ENCODE results near the gene NMBR.
A peak's percentile ranks its signal among the peaks of the same experiment; 100 is the strongest.
"Not testable (repeated sequence)": the region's sequence is repeated elsewhere in the genome, so short reads cannot be mapped to it uniquely, and the experiment has no call there.

NMBR gene

DNA sequence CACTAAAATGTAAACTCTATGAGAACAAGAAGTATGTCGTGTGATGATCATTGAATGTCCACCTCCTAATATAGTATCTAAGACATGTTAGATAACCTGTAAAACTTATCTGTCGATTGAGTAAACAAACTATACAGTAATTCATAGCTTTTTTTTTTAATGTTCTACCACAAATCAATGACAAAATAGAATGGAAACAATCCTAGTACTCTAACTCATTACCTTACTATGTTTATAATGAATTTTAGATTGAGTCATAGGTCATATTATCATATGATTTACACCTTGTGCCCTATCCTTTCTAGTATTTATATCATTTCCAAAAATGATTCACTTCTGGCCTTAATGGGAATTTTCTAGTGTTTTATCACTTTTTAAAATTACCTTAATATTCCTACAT is 6.3 kb upstream of the NMBR start:
- DNase-seq, result no peak

DNA sequence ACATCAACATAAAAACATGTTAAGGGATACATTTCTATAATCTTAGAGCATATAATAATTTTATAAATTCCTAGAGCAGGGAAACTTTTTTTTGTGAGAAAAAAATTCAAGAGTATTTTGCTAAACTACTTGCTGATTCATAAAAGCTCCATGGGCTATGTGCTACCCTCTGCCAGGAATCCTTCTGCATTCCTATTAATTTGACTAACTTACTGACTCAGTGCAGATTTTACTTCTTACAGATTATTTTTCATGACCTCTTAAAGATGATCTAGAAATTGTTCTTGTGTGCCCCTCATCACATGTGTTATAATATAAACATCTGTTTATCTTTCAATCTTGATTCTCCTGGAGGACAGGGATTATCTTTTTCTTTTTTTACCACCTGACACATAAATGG is 5.8 kb upstream of the NMBR start:
- no peak for DNase-seq

DNA sequence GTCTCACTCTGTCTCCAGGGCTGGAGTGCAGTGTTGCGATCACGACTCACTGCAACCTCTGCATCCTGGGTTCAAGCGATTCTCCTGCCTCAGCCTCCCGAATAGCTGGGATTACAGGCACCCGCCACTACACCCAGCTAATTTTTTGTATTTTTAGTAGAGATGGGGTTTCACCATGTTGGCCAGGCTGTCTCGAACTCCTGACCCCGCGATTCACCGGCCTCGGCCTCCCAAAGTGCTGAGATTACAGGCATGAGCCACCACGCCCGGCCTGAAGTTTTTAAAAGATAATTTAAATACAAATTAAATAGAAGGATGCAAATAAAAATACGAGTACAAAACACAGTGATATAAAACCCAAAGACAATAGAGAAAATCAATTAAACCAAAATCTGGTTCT is 5.4 kb downstream of the NMBR start:
- DNase-seq, result not testable (repeated sequence)

DNA sequence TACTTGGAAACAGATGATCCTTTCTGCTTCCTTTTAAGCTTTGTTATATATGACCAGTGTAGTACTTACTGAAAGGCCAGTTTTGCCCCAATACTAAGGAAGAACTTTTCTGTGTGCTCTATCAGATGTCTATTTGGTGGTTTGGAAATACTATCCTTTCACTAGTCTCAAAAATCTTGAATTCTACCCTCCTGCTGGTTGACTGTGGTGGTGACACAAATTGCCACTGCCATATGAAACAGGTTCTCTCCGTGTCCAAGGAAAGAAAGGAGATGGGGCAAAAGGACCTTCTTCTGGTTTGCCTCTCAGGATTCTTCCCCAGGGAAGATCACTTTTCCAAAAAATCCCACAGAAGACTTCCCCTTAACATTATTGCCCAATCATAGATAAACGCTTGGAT is 8.0 kb downstream of the NMBR start:
- DNase-seq, result no peak

DNA sequence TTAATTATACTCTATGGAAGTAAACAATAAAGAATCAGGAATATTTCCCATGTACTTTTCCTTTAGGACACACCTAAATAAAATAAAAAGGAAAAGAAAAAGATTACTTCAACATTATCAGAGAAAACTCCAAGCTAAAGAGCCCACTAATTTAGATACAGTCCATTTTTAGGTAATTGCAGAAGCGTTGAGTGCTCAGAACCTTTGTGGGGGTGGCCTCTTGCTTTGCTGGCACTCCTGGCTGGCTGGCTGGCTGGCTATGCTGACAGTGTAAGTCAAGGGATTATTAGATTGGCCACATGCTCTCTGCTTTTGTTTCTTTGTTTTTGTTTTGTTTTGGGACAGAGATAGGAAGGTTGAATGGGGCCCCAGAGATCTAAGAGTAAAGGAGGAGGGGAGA is 14.3 kb downstream of the NMBR start, which contains the start of gene GJE1:
GJE1 (plus strand) TSS at position 301 of the 400 bp plus-strand sequence. CDS start 234 bp downstream, outside the sequence.
- no peak for DNase-seq

DNA sequence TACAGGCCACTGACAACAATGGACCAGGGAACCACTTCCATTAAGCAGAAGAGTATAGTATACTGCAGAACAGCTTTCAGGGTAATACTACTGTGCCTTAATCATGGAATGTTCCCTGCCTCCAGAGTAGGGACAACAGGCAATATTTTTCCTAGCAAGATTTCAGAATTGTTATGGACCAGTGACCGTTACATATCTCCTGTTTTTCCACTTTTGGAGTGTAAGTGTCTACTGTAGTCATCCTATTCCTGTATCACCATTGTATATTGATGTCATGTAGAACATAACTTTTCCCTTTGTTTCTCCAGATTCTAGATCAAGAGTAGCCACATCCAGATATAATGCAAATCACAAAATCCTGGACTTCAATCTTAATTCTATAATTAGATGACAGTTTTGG is 16.1 kb downstream of the NMBR start:
- DNase-seq, result no peak

DNA sequence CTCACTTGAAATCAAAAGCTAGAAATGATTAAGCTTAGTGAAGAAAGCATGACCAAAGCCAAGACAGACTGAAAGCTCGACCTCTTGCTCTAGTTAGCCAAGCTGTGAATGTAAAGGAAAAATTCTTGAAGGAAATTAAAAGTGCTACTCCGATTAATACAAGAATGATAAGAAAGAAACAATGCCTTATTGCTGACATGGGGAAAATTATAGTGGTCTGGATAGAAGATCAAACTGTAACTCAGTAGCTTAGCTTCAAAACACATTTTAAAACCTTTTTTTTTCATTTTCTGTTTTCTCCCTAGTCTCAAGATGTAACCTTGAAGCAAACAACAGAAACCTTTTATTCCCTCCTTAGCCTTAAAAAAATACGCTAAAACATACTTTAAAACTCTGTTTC is 25.6 kb downstream of the NMBR start:
- no peak for DNase-seq

DNA sequence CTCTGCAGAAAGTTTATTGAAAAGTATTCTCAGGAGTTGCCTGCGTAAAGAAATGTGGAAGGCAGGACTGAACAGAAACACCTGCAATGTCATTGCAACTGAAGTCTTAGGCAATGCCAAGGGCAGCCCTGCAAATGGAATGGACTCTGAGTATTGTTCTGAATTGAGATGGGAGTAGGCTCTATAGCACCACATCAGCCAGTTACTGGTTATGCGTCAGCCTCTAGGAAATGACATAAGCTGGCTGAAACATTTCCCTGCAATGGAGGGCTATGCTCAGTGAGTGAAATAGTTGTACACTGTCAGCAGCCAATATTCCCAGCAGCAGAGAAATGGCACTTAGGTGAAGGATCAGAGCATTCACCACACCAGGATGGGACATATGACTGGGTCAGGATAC is 28.0 kb downstream of the NMBR start:
- no peak for DNase-seq

DNA sequence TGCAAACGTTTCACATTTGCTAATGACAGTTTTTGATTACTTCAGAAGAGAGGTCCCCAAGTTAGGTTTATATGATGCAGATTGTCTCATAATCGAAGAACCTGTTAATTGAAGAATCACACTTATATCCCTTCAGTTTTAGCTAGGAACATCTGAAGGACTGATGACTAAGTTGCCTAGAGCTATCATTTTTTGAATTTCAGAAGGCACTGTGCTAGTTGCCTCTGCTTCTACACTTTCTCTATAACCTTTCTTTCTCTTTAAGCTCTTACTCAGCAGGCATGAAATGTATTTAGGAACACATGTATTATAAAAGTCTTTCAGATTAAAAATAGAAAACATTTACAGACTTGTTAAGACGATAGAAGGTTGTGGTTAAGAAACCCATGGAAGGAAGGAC is 28.6 kb downstream of the NMBR start:
- DNase-seq, result no peak

DNA sequence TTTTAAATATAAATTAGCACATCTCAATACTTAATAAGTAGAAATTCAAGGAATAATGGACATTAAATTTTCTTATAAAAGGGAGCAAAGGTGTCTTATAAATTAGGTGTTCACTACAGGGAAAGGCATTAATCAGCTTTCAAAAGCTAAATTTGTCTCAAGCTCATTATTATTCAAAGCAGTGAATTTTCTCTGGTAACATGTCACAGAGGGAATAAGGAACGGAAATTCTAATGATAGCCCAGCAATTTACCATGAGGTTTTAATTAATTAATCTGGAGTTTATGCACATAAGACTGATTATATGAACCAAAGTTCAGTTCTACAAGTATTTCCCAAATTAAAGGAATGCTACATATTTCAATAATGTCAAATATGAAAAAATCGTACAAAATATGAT is 29.6 kb downstream of the NMBR start:
- DNase-seq, result no peak

DNA sequence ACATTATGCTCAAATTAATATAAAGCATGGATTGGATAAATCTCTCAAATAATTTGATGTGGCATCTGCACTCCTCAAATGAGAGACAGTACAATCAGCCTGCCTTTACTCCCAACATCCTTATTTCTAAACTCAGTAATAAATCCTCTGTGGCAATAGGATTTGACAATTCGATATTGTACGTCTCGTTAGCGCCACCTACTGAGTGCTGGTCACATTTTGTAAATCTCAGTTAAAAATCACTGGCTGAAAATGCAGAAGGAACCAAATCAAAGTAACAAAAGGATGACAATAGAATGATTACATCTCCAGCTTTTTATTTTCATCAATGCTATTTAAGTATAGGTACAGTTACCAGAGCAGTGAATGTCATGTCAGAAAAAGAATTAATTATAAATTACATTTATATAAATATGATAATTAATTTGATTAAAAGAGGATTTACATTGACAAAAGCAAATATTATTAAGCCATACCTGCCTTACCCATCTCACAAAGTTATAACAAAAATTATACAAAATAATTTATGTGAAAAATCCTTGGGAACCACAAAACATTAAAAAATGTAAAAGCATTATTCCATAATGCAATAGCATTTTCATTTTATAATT is 34.4 kb downstream of the NMBR start:
- peak; percentile 20 to 67 for DNase-seq

DNA sequence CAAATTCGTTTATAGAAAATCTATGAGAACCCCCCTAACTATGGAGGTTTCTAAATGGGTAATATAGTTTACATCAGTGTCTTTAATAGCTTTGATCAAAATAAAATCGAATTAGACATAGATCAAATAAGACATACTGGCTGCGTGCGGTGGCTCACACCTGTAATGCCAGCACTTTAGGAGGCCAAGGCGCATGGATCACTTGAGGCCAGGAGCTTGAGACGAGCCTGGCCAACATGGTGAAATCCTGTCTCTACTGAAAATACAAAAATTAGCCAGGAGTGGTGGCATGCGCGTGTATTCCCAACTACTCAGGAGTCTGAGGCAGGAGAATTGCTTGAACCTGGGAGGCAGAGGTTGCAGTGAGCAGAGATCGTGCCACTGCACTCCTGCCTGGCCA is 36.1 kb downstream of the NMBR start:
- DNase-seq, result not testable (repeated sequence)

DNA sequence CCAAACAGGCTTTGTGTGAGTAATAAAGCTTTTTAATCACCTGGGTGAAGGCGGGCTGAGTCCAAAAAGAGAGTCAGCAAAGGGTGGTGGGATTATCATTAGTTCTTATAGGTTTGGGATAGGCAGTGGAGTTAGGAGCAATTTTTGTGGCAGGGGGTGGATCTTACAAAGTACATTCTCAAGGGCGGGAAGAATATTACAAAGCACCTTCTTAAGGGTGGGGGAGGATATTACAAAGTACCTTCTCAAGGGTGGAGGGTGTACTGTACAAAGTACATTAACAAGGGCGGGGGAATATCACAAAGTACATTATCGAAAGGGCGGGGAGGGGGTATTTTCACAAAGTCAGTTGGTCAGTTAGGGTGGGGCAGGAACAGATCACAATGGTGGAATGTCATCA is 42.1 kb downstream of the NMBR start:
- DNase-seq, result not testable (repeated sequence)

DNA sequence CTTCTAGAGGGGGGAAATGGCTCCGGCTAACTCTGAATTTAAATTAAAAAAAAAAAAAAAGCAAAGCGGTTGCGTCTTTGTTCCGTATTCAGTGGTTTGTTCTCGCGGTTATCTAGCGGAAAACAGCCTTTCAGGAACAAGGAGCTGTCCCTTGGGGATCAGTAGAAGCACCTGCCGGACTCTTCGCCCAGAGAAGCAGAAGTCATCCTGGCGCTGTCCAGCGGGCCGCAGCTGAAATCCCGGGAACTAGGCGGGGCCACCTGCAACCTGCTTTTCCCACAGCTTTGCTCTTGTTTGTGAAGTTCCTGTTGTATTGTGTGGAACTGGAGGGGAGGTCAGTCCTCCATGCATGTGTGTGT is 58.1 kb downstream of the NMBR start:
- DNase-seq, result no peak

DNA sequence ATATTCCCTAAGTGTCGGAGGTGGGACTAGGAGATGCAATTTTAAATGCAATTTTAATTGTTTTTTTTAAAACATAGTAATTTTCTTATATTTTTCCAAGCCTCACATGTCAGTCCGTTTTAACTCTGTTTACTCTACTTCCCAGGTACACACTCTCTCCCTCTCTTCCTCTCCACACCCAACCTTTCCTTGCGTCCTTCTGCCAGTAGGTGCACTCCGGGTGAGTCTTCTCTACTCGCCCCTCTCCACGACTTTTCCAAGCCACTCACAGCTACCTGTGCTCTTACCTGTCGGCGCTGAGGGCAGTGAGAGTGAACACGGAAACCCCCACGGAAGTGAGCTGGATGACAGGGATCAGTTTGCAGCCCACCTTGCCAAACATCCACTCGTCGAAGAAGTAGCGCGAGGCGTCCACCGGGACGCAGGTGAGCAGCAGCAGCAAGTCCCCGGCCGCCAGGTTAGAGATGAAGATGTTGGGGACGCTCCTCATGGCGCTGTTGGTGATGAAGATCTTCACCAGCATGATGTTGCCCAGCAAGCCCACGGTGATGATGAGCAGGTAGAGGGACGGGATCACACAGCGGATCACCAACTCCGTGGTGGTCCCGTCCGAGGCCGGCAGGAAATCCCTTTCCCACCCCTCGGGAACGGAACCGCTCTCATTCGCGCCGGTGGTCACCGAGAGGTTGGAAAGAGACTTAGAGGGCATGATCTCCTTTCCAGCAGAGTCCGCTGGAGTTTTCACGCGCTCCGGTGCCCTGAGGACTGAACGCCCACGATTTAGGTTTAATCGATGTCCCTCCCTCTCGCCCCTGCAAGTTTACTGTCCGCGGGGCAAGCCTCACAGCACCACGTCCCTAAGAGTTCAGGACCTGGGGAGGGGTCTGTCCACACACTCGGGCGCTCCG is 58.7 kb downstream of the NMBR start:
- DNase-seq, result no peak

DNA sequence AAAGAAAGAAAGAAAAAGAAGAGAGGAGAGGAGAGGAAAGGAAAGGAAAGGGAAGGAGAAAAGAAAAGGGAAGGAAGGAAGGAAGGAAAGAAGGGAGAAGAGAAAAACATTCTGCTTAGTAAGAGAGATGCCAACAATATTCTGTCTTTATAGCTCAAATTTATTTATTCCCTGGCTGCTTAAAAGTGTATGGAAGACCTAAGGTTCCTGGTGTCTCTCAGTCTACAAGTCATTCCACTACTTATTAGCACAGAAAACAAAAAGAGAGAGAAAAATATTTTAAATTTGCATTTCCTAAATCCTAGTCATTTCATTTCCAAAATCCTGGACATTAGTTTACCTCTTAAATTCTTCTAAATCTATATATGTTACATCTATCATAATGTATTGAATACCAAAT is 67.8 kb downstream of the NMBR start:
- no peak for DNase-seq

DNA sequence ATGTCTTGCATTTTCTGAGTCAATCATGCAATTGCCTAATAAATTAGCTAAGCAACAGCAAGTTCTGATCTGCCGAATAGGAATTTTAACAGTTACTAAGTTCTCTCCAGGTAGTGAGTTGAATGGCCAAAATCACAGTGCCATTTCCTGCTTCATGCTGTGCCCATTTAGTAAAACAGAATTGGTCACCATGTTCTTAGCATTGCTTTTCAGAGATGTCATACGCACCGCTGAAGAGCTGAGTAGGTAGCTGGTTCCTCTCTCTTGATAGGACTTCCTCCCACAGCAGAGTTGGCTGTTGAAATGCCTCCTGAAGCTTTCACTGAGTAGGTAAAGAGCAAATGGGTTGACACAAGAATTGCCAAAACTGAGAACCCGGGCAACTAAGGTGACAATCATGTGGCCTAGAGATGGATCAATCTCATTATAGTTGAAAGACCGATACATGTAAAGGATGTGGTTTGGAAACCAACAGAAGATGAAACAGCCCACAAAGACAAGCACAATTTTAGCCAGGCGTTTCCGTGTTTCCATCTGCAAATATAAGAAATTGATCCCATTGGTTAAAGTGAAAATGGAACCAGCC is 71.3 kb downstream of the NMBR start:
- DNase-seq, result no peak

DNA sequence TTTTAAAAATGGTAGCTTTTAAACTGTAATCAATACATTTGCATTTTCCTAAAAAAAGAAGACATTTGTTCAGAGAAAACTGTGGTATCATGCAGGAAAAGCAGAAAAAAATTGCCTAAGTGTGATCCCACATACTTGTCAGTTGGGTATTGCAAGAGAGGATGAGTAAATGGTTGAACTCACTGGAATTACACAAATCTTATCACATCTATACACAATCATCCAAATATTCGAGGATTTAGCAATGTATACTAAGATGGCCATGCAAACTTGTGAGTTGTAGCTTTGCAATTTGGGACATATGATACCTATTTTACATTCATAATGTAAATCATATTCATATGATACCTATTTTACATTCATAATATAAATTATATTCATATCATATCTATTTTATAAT is 72.4 kb downstream of the NMBR start:
- DNase-seq, result no peak

DNA sequence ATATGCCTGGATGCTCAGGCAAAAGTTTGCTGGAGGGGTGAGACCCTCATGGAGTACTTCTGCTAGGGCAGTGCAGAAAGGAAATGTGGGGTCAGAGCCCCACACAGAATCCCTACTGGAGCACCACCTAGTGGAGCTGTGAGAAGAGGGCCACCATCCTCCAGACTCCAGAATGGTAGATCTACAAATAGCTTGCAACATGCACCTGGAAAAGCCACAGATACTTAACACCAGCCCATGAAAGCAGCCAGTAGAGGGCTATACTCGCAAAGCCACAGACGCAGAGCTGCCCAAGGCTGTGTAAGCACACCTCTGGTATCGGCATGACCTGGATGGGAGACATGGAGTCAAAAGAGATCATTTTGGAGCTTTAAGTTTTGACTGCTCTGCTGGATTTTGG is 74.9 kb downstream of the NMBR start:
- no peak for DNase-seq

DNA sequence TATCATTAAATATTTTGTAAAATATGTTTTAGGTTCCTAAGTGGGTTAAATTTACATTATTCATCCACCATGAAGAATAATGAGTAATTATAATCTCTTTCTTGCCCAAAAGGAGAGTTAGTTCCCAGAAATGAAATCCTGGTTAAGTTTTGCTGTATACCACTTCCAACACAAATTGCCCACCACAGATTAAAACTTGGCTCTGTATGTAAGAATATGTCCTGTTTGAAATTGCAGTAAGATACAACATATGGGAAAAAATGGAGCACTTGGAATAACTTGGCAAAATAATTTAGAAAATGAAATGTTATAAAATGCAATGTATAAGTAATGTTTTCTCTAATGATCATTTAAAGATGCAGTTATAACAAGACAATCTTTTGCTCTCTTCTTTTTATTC is 78.5 kb downstream of the NMBR start:
- no peak for DNase-seq

DNA sequence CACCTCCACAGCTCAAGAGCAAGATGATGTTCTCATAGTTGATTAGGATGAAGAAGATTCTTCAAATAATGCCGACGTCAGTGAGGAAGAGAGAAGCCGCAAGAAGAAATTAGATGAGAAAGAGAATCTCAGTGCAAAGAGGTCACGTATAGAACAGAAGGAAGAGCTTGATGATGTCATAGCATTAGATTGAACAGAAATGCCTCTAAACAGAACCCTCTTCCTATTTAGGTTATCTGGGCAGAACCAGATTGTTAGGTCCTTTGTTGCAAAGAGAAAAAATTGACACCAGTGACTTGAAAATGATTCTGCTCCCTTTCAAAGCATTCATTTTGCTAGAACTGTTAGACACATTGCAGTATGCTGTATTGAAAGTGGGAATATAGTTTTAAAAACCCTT is 84.1 kb downstream of the NMBR start:
- not testable (repeated sequence) for DNase-seq

DNA sequence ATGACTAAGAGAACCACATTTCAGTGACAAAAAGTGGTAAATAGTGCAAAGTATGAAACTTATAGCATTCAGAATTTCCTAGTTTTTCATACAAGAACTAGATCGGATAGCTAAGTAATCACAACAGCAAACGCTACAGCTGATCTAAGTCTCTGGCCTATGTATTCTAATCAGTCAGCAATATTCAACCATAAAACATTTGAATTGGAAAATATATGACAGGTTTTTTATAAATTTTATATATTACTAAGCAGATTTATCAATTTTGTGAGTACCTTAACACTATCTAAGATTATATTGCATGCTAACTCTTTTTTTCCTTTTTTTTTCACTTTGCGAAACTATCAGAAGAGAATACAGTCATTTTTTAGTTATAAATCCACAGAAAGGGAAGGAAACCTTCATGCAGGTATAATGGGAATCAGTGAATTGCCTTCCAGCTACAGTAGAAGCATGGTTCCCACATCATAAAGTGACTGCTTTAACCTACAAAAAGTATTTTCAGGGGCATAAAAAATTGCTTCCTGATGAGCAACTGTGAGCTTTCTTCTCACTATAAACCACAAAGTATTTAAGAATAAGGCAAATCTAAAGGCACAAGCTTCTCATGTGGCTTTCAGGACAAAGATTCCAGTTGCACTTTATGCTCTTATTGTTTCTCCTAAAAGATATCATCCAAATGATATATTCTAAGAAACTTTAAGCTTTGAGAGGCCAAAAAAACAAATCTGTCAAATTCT is 88.2 kb downstream of the NMBR start:
- DNase-seq, result no peak

DNA sequence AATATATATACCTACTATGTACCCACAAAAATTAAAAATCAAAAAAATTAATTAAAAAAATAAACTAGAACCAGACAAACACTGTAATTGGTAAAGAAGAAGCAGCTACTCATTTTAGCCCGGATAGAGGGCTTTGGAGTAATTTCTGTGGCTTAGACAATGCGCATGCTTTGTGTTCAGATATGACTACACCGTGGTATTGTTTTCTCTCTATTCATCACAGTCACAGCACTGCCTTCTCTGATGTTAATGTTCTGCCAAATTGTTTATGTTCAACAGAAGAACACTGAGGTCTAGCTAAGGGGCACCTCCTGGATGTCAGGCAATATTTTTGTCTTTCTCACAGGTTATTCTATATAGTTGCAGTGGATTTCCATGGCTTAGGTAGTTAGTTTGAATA is 91.7 kb downstream of the NMBR start:
- DNase-seq, result no peak

DNA sequence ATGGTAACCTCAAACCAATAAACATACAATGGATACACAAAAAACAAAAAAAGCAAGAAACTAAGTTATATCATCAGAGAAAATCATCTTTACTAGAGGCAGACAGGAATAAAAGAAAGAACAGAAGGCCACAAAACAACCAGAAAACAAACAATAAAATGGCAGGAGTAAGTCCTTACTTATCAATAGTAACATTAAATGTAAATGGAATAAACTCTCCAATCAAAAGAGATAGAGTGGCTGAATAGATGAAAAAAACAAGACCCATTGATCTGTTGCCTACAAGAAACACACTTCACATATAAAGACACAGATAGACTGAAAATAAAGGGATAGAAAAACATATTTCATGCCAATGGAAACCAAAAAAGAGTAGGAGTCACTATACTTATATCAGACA is 95.5 kb downstream of the NMBR start:
- DNase-seq, result no peak

Measured in NCI-H446 (cell line).